Measurements from ENCODE around the gene ATP8A2.

Gene ATP8A2

DNA sequence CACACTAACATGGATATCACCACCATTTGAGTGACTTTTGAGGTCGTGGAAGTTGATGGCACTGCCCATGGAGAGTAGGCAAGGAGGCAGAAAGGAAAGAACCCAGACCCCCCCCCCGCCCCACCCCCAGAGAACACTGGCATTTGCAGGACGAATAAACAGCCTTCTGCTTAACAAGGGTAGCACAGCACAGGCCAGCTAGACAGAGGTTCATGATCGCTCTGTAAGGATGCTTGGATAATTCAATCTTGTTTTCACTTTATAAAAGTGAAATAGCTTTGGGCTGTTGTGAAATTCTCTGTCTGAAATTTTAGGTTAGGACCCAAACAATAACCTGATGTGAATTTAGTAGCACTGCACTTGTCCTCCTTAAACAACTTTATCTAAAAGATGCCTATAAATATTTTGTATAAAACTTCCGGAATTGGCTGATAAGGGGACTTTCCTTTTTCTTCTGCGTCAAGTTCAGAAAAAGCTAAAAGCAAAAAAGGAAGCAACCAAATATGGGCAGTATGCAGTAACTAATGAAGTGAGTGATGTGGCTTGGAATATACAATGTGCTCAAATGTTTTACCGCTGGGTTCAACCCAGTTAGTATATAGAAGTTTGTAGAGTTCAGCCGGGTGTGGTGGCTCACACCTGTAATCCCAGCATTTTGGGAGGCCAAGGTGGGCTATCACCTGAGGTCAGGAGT, 516.3 kb downstream of the ATP8A2 start:
- Histone ChIP-seq H3K27ac (ENCODE audit: low read depth, low read length) (no peak overlapping the region), H3K4me3 (ENCODE audit: low read depth, low read length) (no peak overlapping the region), H3K4me1 (ENCODE audit: control insufficient read depth, insufficient read depth, low read length, unreplicated experiment) (peaks cover 9% of the 10 kb centered on the region), H3K27me3 (ENCODE audit: insufficient read depth, low read length) (no peaks in the 10 kb centered on the region), H3K79me2 (ENCODE audit: control insufficient read depth, insufficient read depth, low read length, unreplicated experiment) (no peaks in the 10 kb centered on the region), H3K36me3 (ENCODE audit: insufficient read depth, low read length) (no peaks in the 10 kb centered on the region), H2AFZ (ENCODE audit: low read length, unreplicated experiment) (no peak overlapping the region)

DNA sequence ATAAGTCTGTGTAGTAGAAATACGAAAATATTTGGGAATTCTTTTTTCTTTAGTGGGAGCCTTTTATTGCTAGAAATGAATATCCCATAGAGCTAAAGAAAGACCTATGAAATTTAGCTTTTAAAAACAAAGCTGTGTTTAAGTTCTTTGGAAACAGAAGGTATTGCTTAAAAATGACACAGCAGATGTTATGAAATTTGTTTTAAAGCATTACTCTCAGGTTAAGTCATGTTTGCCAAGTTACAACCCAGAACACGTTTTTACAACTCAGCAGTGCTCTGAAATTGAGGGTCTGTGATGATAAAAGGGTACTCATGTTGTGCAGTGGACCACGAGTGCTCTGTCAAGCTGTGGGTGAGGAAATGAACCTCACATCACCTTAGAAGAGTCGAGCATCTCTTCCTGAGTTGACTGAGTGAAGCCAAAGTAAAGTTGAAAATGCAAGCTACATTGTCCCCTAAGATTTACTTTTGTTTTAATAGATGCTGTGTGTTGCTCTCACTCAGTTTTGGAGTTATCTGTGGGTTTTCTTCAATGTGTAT, 519.0 kb downstream of the ATP8A2 start:
- no peaks in the 10 kb centered on the region for H3K27me3 ChIP-seq (ENCODE audit: insufficient read depth, low read length)
- no peaks in the 10 kb centered on the region for H3K36me3 ChIP-seq (ENCODE audit: insufficient read depth, low read length)
- no peak overlapping the region for H3K4me3 ChIP-seq (ENCODE audit: low read depth, low read length)
- H3K27ac ChIP-seq (ENCODE audit: low read depth, low read length), result no peak overlapping the region
- no peaks in the 10 kb centered on the region for H3K79me2 ChIP-seq (ENCODE audit: control insufficient read depth, insufficient read depth, low read length, unreplicated experiment)
- H2AFZ ChIP-seq (ENCODE audit: low read length, unreplicated experiment), result no peak overlapping the region
- peaks cover 9% of the 10 kb centered on the region for H3K4me1 ChIP-seq (ENCODE audit: control insufficient read depth, insufficient read depth, low read length, unreplicated experiment)

DNA sequence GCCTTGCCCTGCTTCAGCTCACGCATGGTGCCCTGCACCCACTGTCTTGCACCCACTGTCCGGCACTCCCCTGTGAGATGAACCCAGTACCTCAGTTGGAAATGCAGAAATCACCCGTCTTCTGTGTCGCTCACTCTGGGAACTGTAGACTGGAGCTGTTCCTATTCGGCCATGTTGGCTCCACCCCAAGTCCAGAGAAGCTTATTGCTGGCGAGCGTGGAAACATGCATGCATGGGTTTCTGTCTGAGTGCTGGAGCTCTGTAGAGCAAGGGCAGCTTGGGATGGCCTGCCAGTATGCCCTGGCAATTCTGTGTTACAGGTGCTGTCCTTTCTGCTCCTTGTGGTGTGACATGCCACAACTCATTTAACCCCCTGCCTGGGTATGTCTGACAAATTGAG, 527.2 kb downstream of the ATP8A2 start:
- Histone ChIP-seq H3K4me3 (ENCODE audit: low read depth, low read length) (no peak overlapping the region), H3K36me3 (ENCODE audit: insufficient read depth, low read length) (no peaks in the 10 kb centered on the region), H3K27me3 (ENCODE audit: insufficient read depth, low read length) (no peaks in the 10 kb centered on the region), H3K4me1 (ENCODE audit: control insufficient read depth, insufficient read depth, low read length, unreplicated experiment) (peaks cover 3% of the 10 kb centered on the region), H3K79me2 (ENCODE audit: control insufficient read depth, insufficient read depth, low read length, unreplicated experiment) (no peaks in the 10 kb centered on the region), H2AFZ (ENCODE audit: low read length, unreplicated experiment) (no peak overlapping the region), H3K27ac (ENCODE audit: low read depth, low read length) (no peak overlapping the region)

DNA sequence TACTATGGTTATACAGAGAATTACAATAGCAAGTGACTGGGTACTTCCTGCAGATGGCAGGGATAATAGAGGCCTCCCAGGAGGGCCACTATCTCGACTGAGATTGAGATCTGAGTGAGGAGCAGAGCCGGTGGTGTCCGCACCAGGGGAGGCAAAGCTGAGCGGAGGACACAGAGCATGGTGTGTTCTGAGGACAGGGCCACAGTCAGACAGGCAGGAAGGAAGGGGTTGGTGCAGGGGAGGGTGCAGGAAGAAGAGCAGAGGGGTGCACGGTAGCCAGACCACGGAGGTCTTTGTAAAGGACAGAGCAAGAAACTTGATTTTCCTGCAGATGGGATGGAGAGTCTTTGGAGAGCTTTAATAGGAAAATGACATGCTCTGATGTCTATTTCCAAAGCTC, 527.7 kb downstream of the ATP8A2 start:
- H3K27ac ChIP-seq (ENCODE audit: low read depth, low read length), result no peak overlapping the region
- H3K4me1 ChIP-seq (ENCODE audit: control insufficient read depth, insufficient read depth, low read length, unreplicated experiment), result peaks cover 3% of the 10 kb centered on the region
- H3K27me3 ChIP-seq (ENCODE audit: insufficient read depth, low read length), result no peaks in the 10 kb centered on the region
- H2AFZ ChIP-seq (ENCODE audit: low read length, unreplicated experiment), result no peak overlapping the region
- H3K4me3 ChIP-seq (ENCODE audit: low read depth, low read length), result no peak overlapping the region
- H3K79me2 ChIP-seq (ENCODE audit: control insufficient read depth, insufficient read depth, low read length, unreplicated experiment), result no peaks in the 10 kb centered on the region
- H3K36me3 ChIP-seq (ENCODE audit: insufficient read depth, low read length), result no peaks in the 10 kb centered on the region

DNA sequence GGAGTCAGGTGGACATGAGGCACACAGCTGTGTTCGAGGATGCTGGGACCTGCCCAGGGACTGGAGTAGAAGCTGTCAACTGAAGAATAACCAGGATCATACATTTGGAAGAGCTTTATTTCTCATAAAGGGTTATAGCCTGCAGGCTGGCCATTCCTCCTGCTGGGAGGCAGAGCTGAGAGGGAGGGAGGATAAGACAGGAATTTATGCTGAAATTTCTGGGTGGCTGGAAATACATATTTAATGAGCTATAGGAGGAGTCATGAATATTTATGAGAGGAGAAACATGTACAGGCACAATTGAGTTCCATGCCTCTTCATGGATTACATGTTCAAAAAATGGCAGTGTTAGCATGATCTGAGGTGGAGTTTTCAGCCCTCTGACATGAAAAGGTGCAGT, 528.2 kb downstream of the ATP8A2 start:
- no peaks in the 10 kb centered on the region for H3K36me3 ChIP-seq (ENCODE audit: insufficient read depth, low read length)
- peaks cover 3% of the 10 kb centered on the region for H3K4me1 ChIP-seq (ENCODE audit: control insufficient read depth, insufficient read depth, low read length, unreplicated experiment)
- no peak overlapping the region for H2AFZ ChIP-seq (ENCODE audit: low read length, unreplicated experiment)

DNA sequence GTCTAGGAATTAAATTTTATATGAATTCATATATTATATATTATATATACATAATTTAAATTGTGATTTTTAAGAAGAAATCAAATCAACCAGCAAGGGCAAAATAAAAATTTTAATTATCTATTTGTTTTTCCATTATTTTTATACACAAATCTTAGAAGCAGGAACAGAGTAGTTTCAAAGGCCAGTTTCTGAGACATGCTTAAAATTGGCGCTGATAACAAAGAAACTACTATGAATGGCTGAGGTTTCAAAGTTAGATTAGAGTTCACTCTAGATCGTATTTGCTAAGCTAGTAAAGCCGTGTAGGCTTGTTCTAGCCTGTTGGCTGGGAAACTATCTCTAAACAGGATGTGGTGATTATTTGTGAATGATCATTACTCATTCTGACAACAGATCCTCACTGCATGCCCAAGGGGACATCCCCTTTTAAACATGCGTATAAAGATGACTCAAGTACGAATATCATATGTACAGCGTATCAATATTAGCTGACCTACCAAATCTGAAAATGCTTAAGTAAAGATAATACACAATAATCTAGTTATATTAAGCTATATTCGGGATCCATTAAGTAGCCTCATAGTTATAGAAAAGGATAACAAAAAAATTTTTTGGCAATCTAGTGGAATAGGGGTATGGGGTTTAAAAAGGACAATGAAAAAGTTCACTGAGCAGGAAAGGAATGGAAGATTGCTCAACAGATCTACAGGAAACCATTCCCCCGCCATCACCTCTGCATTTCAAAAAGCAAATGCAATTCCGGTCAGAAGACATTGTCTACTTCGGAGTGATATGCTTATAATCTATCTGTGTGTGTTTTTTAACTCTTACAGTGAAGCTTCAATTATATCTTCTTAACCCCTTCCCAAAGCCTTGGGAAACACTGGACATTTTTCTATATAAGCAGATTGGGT, 529.9 kb downstream of the ATP8A2 start:
- no peak overlapping the region for H2AFZ ChIP-seq (ENCODE audit: low read length, unreplicated experiment)
- H3K36me3 ChIP-seq (ENCODE audit: insufficient read depth, low read length), result no peaks in the 10 kb centered on the region
- H3K27me3 ChIP-seq (ENCODE audit: insufficient read depth, low read length), result no peaks in the 10 kb centered on the region
- H3K4me3 ChIP-seq (ENCODE audit: low read depth, low read length), result no peak overlapping the region
- H3K79me2 ChIP-seq (ENCODE audit: control insufficient read depth, insufficient read depth, low read length, unreplicated experiment), result no peaks in the 10 kb centered on the region
- H3K27ac ChIP-seq (ENCODE audit: low read depth, low read length), result peak overlapping the region; percentile 73
- H3K4me1 ChIP-seq (ENCODE audit: control insufficient read depth, insufficient read depth, low read length, unreplicated experiment), result peaks cover 3% of the 10 kb centered on the region

More for the DNA sequence above, 528.2 kb downstream of the ATP8A2 start:
- H3K79me2 ChIP-seq (ENCODE audit: control insufficient read depth, insufficient read depth, low read length, unreplicated experiment), result no peaks in the 10 kb centered on the region
- no peak overlapping the region for H3K4me3 ChIP-seq (ENCODE audit: low read depth, low read length)
- no peak overlapping the region for H3K27ac ChIP-seq (ENCODE audit: low read depth, low read length)
- no peaks in the 10 kb centered on the region for H3K27me3 ChIP-seq (ENCODE audit: insufficient read depth, low read length)

DNA sequence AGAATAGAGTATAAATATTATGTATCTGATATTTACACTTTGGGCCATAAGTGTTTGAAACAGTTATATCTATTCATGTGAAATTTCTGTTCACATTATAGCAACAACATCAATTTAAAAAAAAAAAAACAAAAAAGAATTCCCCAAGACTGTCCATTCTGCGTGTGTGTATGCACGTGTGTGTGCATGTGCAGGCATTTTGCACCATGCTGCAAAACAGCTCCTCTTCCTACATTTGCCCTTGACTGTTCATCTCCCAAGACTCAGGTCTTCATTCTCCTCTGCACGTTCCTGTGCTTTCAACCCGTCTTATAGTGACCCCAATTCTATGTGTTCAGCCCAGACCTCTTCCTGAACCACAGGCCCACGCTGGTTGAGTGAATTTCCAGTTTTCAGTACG, 530.7 kb downstream of the ATP8A2 start:
- H3K4me3 ChIP-seq (ENCODE audit: low read depth, low read length), result no peak overlapping the region
- no peaks in the 10 kb centered on the region for H3K27me3 ChIP-seq (ENCODE audit: insufficient read depth, low read length)
- H3K79me2 ChIP-seq (ENCODE audit: control insufficient read depth, insufficient read depth, low read length, unreplicated experiment), result no peaks in the 10 kb centered on the region
- H3K4me1 ChIP-seq (ENCODE audit: control insufficient read depth, insufficient read depth, low read length, unreplicated experiment), result peaks cover 3% of the 10 kb centered on the region
- H3K27ac ChIP-seq (ENCODE audit: low read depth, low read length), result peak overlapping the region; percentile 73
- no peak overlapping the region for H2AFZ ChIP-seq (ENCODE audit: low read length, unreplicated experiment)
- no peaks in the 10 kb centered on the region for H3K36me3 ChIP-seq (ENCODE audit: insufficient read depth, low read length)

DNA sequence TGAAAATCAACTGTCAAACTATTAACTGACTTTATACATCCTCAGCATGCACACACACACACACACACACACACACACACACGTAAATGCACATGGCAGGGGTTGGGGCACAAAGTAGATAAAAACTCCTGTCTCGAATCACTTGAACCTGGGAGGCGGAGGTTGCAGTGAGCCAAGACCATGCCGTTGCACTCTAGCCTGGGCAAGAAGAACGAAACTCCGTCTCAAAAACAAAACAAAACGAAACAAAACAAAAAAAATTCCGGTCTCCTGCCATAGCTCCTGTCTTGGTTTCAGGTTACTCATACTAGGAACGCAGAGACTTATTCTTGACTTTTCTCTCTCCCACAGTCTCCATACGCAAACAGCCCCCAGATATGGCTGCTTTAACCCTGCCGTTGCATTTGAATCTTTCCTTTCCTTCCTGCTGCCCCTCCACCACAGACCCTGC, 531.1 kb downstream of the ATP8A2 start:
- Histone ChIP-seq H3K27ac (ENCODE audit: low read depth, low read length) (no peak overlapping the region), H3K79me2 (ENCODE audit: control insufficient read depth, insufficient read depth, low read length, unreplicated experiment) (no peaks in the 10 kb centered on the region), H3K4me1 (ENCODE audit: control insufficient read depth, insufficient read depth, low read length, unreplicated experiment) (peaks cover 3% of the 10 kb centered on the region), H2AFZ (ENCODE audit: low read length, unreplicated experiment) (no peak overlapping the region), H3K27me3 (ENCODE audit: insufficient read depth, low read length) (no peaks in the 10 kb centered on the region), H3K36me3 (ENCODE audit: insufficient read depth, low read length) (no peaks in the 10 kb centered on the region), H3K4me3 (ENCODE audit: low read depth, low read length) (no peak overlapping the region)

DNA sequence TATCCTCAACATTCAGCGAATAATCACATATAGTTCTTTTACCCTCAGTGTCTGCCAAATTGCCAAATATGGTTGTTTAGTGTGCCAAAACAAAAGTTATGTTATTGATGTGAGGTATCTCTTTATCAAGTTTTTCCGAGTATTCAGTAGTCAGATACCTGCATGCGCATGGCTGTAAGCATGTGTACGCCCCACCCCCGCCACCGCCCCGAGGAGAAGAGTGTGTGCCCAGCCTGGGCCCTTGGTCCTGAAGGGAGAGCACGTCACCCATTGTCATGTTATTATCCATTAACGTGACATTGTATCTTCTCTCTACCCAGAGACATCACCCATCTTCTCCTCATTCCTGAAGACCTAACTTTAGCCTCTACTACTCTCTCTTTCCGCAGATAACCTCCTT, 533.1 kb downstream of the ATP8A2 start:
- H3K36me3 ChIP-seq (ENCODE audit: insufficient read depth, low read length), result no peaks in the 10 kb centered on the region
- no peaks in the 10 kb centered on the region for H3K79me2 ChIP-seq (ENCODE audit: control insufficient read depth, insufficient read depth, low read length, unreplicated experiment)
- no peak overlapping the region for H3K4me3 ChIP-seq (ENCODE audit: low read depth, low read length)
- no peaks in the 10 kb centered on the region for H3K27me3 ChIP-seq (ENCODE audit: insufficient read depth, low read length)
- H3K4me1 ChIP-seq (ENCODE audit: control insufficient read depth, insufficient read depth, low read length, unreplicated experiment), result peaks cover 3% of the 10 kb centered on the region
- no peak overlapping the region for H3K27ac ChIP-seq (ENCODE audit: low read depth, low read length)
- no peak overlapping the region for H2AFZ ChIP-seq (ENCODE audit: low read length, unreplicated experiment)

DNA sequence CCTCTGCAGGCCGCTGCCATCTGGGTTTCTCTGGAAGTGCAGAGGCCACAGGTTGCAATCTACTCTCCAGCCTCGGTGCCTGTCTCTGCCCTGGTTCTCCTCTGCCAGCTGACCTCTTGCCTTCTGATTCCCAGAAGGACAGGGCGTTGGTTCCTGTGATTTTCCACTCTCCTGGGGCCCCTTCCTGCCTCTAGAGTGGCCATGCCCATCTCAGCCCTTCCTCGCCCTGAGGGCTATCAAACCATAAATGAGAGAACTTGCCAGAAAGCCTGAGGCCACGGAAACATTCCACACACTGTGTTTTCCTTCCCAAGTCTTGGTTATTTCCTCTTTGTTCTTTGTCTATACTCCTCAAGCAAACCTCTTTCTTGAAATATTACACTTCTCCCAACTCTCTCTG, 533.8 kb downstream of the ATP8A2 start:
- no peaks in the 10 kb centered on the region for H3K27me3 ChIP-seq (ENCODE audit: insufficient read depth, low read length)
- H3K4me3 ChIP-seq (ENCODE audit: low read depth, low read length), result no peak overlapping the region
- H3K27ac ChIP-seq (ENCODE audit: low read depth, low read length), result no peak overlapping the region
- no peaks in the 10 kb centered on the region for H3K79me2 ChIP-seq (ENCODE audit: control insufficient read depth, insufficient read depth, low read length, unreplicated experiment)
- no peak overlapping the region for H2AFZ ChIP-seq (ENCODE audit: low read length, unreplicated experiment)
- H3K36me3 ChIP-seq (ENCODE audit: insufficient read depth, low read length), result no peaks in the 10 kb centered on the region
- peaks cover 3% of the 10 kb centered on the region for H3K4me1 ChIP-seq (ENCODE audit: control insufficient read depth, insufficient read depth, low read length, unreplicated experiment)

Data from ACC112 (cell line).